ENCODE measurements around the gene CDHR2.

Gene CDHR2

GRCh38 chr5:176640616-176641015 is 91.5 kb downstream of the CDHR2 start:
- TF ChIP-seq ESRRG (CRISPR knock-in tag; IDR thresholded peaks at IDR 0.05) (no peak), ZFP3 (CRISPR knock-in tag; IDR thresholded peaks at IDR 0.05) (no peak), ZNF8 (CRISPR knock-in tag; IDR thresholded peaks at IDR 0.05) (no peak), GLIS3 (CRISPR knock-in tag; IDR thresholded peaks at IDR 0.05) (no peak), TOX (CRISPR knock-in tag; IDR thresholded peaks at IDR 0.05; ENCODE audit: borderline replicate concordance) (no peak), RARB (CRISPR knock-in tag; IDR thresholded peaks at IDR 0.05) (no peak)
- TF ChIP-seq, protein P1, sequence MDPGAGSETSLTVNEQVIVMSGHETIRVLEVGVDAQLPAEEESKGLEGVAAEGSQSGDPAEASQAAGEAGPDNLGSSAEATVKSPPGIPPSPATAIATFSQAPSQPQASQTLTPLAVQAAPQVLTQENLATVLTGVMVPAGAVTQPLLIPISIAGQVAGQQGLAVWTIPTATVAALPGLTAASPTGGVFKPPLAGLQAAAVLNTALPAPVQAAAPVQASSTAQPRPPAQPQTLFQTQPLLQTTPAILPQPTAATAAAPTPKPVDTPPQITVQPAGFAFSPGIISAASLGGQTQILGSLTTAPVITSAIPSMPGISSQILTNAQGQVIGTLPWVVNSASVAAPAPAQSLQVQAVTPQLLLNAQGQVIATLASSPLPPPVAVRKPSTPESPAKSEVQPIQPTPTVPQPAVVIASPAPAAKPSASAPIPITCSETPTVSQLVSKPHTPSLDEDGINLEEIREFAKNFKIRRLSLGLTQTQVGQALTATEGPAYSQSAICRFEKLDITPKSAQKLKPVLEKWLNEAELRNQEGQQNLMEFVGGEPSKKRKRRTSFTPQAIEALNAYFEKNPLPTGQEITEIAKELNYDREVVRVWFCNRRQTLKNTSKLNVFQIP (CRISPR knock-in tag; IDR thresholded peaks at IDR 0.05; ENCODE audit: borderline replicate concordance, low read depth): no peak
- TF ChIP-seq, protein P2, sequence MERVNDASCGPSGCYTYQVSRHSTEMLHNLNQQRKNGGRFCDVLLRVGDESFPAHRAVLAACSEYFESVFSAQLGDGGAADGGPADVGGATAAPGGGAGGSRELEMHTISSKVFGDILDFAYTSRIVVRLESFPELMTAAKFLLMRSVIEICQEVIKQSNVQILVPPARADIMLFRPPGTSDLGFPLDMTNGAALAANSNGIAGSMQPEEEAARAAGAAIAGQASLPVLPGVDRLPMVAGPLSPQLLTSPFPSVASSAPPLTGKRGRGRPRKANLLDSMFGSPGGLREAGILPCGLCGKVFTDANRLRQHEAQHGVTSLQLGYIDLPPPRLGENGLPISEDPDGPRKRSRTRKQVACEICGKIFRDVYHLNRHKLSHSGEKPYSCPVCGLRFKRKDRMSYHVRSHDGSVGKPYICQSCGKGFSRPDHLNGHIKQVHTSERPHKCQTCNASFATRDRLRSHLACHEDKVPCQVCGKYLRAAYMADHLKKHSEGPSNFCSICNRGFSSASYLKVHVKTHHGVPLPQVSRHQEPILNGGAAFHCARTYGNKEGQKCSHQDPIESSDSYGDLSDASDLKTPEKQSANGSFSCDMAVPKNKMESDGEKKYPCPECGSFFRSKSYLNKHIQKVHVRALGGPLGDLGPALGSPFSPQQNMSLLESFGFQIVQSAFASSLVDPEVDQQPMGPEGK (CRISPR knock-in tag; IDR thresholded peaks at IDR 0.05; ENCODE audit: borderline replicate concordance): no peak
- ATAC-seq: no peak

DNA sequence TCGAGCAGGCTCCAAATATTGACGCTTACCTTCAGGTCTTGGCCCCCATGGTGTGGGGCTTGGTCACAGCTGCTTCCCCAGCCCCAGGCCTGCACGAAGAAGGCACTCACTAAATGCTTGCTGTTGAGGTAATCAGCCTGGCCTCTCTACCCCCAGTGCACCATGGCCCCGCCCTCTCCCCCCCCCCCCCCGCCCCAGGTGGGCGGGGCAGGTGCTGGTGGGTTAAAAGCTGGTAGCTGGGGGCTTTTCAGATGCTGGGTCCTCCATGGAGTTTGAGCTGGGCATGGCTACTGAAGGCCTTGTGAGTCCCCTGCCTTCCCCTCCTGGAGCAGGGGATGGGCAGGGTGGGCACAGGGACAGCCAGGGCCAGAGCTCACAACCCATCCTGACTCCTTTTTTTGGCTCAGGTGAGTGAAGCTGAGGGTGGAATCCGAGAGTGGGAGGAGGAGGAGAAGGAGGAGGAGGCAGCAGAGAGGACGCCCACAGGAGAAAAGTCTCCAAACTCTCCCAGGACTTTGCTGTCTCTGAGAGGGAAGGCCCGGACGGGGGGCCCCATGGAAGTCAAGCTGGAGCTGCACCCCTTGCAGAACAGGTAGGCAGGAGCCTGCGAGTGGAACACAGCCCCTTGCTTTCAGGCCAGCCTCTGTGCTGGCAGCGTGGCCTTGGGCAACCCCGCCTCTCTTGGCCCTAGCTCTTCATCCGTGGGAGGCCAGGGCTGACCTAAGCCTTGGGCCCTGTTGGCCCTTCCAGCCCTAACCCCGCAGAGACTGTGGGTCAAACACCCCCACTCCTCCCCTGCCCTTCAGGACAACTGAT is 93.7 kb downstream of the CDHR2 start:
- no peak for TF ChIP-seq ISL1 (CRISPR knock-in tag; IDR thresholded peaks at IDR 0.05)
- TF ChIP-seq OSR1 (CRISPR knock-in tag; IDR thresholded peaks at IDR 0.05): no peak
- TF ChIP-seq TSHZ2 (CRISPR knock-in tag; IDR thresholded peaks at IDR 0.05): no peak
- TF ChIP-seq ZFP30 (CRISPR knock-in tag; IDR thresholded peaks at IDR 0.05): no peak
- no peak for TF ChIP-seq RARB (CRISPR knock-in tag; IDR thresholded peaks at IDR 0.05)
- TF ChIP-seq ZFP3 (CRISPR knock-in tag; IDR thresholded peaks at IDR 0.05): no peak
- no peak for TF ChIP-seq CSDC2 (CRISPR knock-in tag; IDR thresholded peaks at IDR 0.05)
- TF ChIP-seq ZNF8 (CRISPR knock-in tag; IDR thresholded peaks at IDR 0.05): no peak
- TF ChIP-seq ESRRG (CRISPR knock-in tag; IDR thresholded peaks at IDR 0.05): no peak
- no peak for TF ChIP-seq GLIS3 (CRISPR knock-in tag; IDR thresholded peaks at IDR 0.05)
- TF ChIP-seq, protein P2 (CRISPR knock-in tag; IDR thresholded peaks at IDR 0.05; ENCODE audit: borderline replicate concordance): no peak
- no peak for TF ChIP-seq SNAI2 (CRISPR knock-in tag; IDR thresholded peaks at IDR 0.05)
- no peak for TF ChIP-seq TCF4 (CRISPR knock-in tag; IDR thresholded peaks at IDR 0.05; ENCODE audit: borderline replicate concordance)
- TF ChIP-seq CREB5 (CRISPR knock-in tag; IDR thresholded peaks at IDR 0.05; ENCODE audit: low read depth): no peak
- no peak for ATAC-seq

- TF ChIP-seq GLIS3 (CRISPR knock-in tag; IDR thresholded peaks at IDR 0.05) (no peak), RARB (CRISPR knock-in tag; IDR thresholded peaks at IDR 0.05) (no peak), ZNF565 (CRISPR knock-in tag; conservative IDR thresholded peaks at IDR 0.05; ENCODE audit: low read depth) (no peak), ZNF70 (CRISPR knock-in tag; IDR thresholded peaks at IDR 0.05) (no peak)
- ATAC-seq: no peak
Measured at GRCh38 chr5:176643491-176644219, 94.5 kb downstream of the CDHR2 start.
